ENCODE measurements around the gene C12orf54. TPM values are rescaled to one million over a fixed set of nuclear protein-coding genes. Genes with fewer than 3 reads are reported as not detected.
A peak's percentile ranks its signal among the peaks of the same experiment; 100 is the strongest.
"Not testable (repeated sequence)": the region's sequence is repeated elsewhere in the genome, so short reads cannot be mapped to it uniquely, and the experiment has no call there.

Gene C12orf54
- total RNA-seq, 1 donor from 2014 or later = not detected

DNA sequence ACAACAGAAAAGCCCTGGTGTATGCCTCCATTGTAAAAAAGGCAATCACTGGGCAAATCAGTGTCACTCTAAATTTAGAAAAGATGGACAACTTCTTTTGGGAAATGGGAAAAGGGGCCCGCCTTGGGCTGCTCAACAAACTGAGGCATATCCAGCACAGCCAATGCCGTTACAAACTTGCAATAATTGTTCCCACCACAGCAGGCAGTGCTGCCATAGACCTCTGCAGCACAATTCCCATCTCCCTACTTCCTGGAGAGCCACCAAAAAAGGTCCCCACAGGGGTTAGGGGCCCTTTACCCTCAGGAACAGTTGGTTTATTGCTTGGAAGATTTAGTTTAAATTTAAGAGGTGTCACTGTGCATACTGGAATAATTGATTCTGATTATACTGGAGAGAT lies 26.7 kb downstream of the C12orf54 start:
- H3K4me1 Mint-ChIP-seq = peaks cover 3% of the 10 kb centered on the region
- TF ChIP-seq CTCF (IDR thresholded peaks at IDR 0.05) = no peak
- H3K27ac Mint-ChIP-seq = no peak overlapping the region
- no peak for DNase-seq
- H3K36me3 Mint-ChIP-seq (ENCODE audit: low read depth) = no peaks in the 10 kb centered on the region
- intact Hi-C loops (cut with micrococcal nuclease) = no loop called here
- H3K9me3 Mint-ChIP-seq = peaks cover 19% of the 10 kb centered on the region
- H3K4me3 Mint-ChIP-seq = no peak overlapping the region
- ATAC-seq (ENCODE audit: low read depth) = no peak
- H3K27me3 Mint-ChIP-seq = peaks cover 13% of the 10 kb centered on the region
- ChIA-PET POLR2A (no interaction called here), CTCF (no interaction called here)

- POLR2A ChIA-PET = no interaction called here
- Mint-ChIP-seq H3K4me1 (peaks cover 3% of the 10 kb centered on the region), H3K4me3 (no peak overlapping the region), H3K36me3 (ENCODE audit: low read depth) (no peaks in the 10 kb centered on the region), H3K27ac (no peak overlapping the region), H3K9me3 (peaks cover 25% of the 10 kb centered on the region), H3K27me3 (peaks cover 8% of the 10 kb centered on the region)
- no peak for ATAC-seq (ENCODE audit: low read depth)
- intact Hi-C loops (cut with micrococcal nuclease) = no loop called here
- TF ChIP-seq CTCF (IDR thresholded peaks at IDR 0.05) = no peak
- DNase-seq = no peak
- CTCF ChIA-PET = no interaction called here
Observed at GRCh38 chr12:48510111-48510510, 27.8 kb downstream of the C12orf54 start.

GRCh38 chr12:48512855-48513254 lies 30.6 kb downstream of the C12orf54 start:
- no peak for DNase-seq
- POLR2A ChIA-PET = no interaction called here
- Mint-ChIP-seq H3K27ac (no peak overlapping the region), H3K4me3 (no peak overlapping the region), H3K9me3 (peaks cover 25% of the 10 kb centered on the region), H3K36me3 (ENCODE audit: low read depth) (no peaks in the 10 kb centered on the region), H3K27me3 (no peaks in the 10 kb centered on the region), H3K4me1 (peaks cover 3% of the 10 kb centered on the region)
- intact Hi-C loops (cut with micrococcal nuclease) = no loop called here
- ATAC-seq (ENCODE audit: low read depth) = peak; percentile 40
- TF ChIP-seq CTCF (IDR thresholded peaks at IDR 0.05) = no peak
- CTCF ChIA-PET = no interaction called here

- H3K36me3 Mint-ChIP-seq (ENCODE audit: low read depth) = no peaks in the 10 kb centered on the region
- no peak for TF ChIP-seq CTCF (IDR thresholded peaks at IDR 0.05)
Observed at GRCh38 chr12:48514728-48515127, 32.4 kb downstream of the C12orf54 start.

GRCh38 chr12:48520381-48520780 lies 38.1 kb downstream of the C12orf54 start:
- intact Hi-C loops (cut with micrococcal nuclease); H3K27me3 Mint-ChIP-seq; POLR2A ChIA-PET; H3K4me3 Mint-ChIP-seq; H3K27ac Mint-ChIP-seq; H3K9me3 Mint-ChIP-seq; H3K36me3 Mint-ChIP-seq (ENCODE audit: low read depth); CTCF ChIA-PET; DNase-seq; ATAC-seq (ENCODE audit: low read depth); H3K4me1 Mint-ChIP-seq: not testable (repeated sequence)

More at GRCh38 chr12:48514728-48515127, 32.4 kb downstream of the C12orf54 start:
- intact Hi-C loops (cut with micrococcal nuclease) = no loop called here
- POLR2A ChIA-PET = no interaction called here
- peaks cover 3% of the 10 kb centered on the region for H3K4me1 Mint-ChIP-seq
- peaks cover 18% of the 10 kb centered on the region for H3K9me3 Mint-ChIP-seq
- H3K27ac Mint-ChIP-seq = no peak overlapping the region
- no peak overlapping the region for H3K4me3 Mint-ChIP-seq
- no peaks in the 10 kb centered on the region for H3K27me3 Mint-ChIP-seq
- ATAC-seq (ENCODE audit: low read depth) (no peak), DNase-seq (no peak)
- CTCF ChIA-PET = interaction anchor here (0.7 kb wide), 1 partner anchor 8 kb away, joined by 3 read pairs; no protein-coding TSS in a partner anchor

DNA sequence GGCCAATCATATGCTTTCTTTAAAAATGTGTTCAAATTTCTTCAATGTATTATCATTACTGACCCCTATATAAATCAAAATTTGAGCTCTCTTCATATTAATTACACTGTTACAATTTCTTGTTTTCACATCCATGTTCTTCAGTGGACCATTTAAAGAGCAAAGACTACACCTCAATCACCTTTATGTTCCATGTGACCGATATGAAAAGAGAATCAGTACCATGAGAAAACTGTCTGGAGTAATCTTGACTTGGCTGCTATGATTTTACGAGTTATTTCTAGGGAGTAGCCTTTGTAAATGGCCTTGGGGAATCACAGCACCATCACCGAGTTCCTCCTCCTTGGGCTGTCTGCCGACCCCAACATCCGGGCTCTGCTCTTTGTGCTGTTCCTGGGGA lies 43.0 kb downstream of the C12orf54 start, which contains the start of gene OR8S1:
Gene OR8S1 (plus strand): TSS at position 301 of the 400 bp plus-strand sequence. CDS start 0 bp downstream, at position 301.
- DNase-seq = no peak
- CTCF ChIA-PET = no interaction called here
- Mint-ChIP-seq H3K9me3 (no peaks in the 10 kb centered on the region), H3K36me3 (ENCODE audit: low read depth) (no peaks in the 10 kb centered on the region), H3K27me3 (peaks cover 12% of the 10 kb centered on the region), H3K4me3 (no peak within 1 kb of the TSS), H3K27ac (no peak within 1 kb of the TSS), H3K4me1 (no peaks in the 10 kb centered on the region)
- ATAC-seq (ENCODE audit: low read depth) = no peak
- intact Hi-C loops (cut with micrococcal nuclease) = no loop called here
- POLR2A ChIA-PET = no interaction called here
- TF ChIP-seq CTCF (IDR thresholded peaks at IDR 0.05) = no peak
